NCI-H1694 (cell line): ENCODE data around the gene ADD2.

ENCODE experiments used
- DNase-seq: peaks from one replicate; lab custom pipeline; 2025; lab: John Stamatoyannopoulos, UW

The ADD2 gene

GRCh38 chr2:70719231-70719630 lies 48.8 kb downstream of the ADD2 start:
- DNase-seq, result no peak

- no peak for DNase-seq
These were observed 49.3 kb downstream of the ADD2 start for GRCh38 chr2:70718736-70719135.

DNA sequence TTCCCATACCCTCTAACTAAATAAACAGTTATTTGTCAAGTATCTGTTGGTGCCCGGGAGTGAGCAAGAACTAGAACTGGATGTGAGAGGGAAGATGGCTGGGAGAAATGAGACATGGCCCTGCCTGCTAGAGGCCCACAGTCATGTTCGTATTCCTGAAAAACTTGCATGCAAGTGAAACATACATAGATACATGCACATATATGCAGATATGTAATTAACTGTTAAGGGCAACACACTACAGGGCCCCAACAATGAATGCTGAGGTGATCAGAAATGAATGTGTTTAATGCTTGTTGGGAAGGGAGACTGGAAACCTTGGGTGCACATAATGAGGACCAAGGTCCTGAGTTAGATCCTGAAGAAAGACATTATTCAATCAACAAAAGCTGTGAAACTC lies 49.8 kb downstream of the ADD2 start:
- DNase-seq, result no peak

GRCh38 chr2:70717431-70718038 lies 50.5 kb downstream of the ADD2 start:
- no peak for DNase-seq

DNA sequence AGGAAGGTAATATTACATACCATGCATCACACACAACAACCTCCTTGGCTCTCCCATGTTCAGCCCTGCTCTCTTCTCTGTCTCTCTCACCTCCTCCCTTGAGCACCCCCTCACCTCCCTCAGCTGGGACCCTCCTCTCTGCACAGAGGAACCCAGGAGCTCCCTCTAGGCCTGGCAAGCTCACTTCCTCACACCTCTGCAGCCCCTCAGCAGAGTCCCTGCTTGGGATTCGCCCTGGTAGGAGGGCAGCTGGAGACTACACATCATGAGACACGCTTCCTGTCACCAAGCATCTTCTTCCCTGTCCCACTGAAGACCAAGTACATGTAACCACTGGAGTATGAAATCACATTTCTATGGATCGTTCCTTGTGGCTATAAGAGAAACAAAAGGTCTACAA lies 51.0 kb downstream of the ADD2 start:
- DNase-seq, result no peak

- DNase-seq, result peak; percentile 68
These were observed 51.8 kb downstream of the ADD2 start for GRCh38 chr2:70716131-70716743.

GRCh38 chr2:70715071-70715985 lies 52.7 kb downstream of the ADD2 start:
- no peak for DNase-seq

- no peak for DNase-seq
These were observed 53.7 kb downstream of the ADD2 start for GRCh38 chr2:70714141-70714905.

DNA sequence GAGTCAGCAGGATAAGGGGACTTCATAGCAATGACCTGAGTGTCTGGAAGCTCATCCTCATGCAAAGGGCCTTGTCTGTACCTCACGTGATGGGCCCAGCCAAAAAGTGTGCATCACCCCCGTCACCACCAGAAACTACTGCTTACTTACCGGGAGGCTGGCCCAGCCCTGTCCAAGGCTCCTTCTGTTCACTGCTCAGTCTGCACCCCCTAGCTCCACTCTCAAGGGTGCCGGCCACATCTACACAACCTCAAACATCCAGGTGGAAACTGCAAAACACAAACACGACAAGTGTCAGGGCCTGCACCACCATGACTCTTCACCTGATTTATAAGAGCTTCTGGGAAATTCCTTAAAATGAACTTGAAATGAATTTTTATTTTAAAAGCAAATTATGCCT lies 55.1 kb downstream of the ADD2 start:
- no peak for DNase-seq

- no peak for DNase-seq
These were observed 56.8 kb downstream of the ADD2 start for GRCh38 chr2:70711191-70711590.

DNA sequence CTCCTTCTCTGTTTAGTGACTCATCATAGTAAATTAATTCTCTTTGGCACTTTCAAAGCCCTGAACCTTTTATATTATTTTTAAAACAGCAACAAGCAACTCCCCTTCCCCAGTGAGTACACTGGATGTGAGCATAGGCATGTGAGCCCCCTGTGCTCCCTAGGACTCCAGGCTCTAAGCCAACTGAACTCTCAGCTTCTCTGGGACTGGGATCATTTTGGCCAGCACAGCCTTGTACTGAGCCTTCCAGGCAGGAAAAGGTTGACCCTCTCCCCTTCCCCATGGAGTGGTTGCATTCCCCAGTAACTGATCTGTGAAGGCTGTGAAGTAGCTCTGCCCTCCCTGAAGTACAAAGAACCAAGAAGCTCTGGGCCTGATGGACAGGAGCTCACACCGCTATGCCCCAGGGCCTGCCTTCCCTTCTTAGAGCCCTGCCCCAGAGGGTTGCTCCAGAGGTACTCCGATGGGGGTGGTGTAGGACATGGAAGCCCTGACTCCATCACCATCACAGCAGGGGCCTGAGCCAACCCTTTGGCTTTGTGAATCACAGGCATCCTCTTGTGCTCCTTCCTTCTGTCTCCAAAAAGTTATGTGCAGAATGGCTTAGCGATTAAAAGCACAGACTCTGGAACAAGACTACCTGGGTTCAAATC lies 57.8 kb downstream of the ADD2 start:
- DNase-seq, result no peak

- DNase-seq, result no peak
These were observed 58.5 kb downstream of the ADD2 start for GRCh38 chr2:70709275-70710037.

- no peak for DNase-seq
These were observed 59.4 kb downstream of the ADD2 start for GRCh38 chr2:70708376-70709199.

GRCh38 chr2:70707706-70708105 lies 60.3 kb downstream of the ADD2 start:
- no peak for DNase-seq

GRCh38 chr2:70706026-70706795 lies 61.8 kb downstream of the ADD2 start:
- DNase-seq, result no peak

DNA sequence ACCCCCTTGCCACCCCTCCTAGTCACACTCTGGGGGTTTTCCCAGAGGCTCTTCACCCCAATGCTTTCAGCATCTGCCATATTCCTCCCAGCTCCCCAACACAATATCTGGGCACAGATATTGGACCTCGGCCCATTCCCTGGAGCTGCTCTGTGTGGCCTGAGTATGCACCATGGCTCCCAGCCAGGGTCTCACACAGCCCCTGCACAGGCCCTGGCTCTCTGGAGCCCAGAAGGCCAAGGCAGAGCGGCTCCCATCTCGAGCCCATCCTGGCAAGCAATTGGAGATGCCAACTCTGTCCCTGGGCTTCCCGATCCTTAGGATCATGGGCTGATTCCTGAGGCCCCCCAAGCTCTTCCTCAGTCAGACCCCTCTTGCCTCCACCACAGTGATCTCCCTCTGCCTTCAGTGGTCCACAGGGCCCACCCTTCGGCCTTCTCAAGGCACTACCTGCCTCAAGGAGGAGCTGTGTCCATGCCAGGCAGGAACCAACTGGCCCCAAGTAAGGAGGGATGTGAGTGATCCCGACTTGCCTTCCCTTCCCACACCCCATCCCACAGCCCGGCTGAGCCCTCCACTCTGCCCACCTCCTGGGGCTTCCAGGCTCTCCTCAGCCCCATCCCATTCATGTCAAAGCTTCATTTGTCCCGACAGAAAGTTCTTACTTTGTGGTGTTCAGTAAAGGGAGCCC lies 62.7 kb downstream of the ADD2 start:
- DNase-seq, result no peak

DNA sequence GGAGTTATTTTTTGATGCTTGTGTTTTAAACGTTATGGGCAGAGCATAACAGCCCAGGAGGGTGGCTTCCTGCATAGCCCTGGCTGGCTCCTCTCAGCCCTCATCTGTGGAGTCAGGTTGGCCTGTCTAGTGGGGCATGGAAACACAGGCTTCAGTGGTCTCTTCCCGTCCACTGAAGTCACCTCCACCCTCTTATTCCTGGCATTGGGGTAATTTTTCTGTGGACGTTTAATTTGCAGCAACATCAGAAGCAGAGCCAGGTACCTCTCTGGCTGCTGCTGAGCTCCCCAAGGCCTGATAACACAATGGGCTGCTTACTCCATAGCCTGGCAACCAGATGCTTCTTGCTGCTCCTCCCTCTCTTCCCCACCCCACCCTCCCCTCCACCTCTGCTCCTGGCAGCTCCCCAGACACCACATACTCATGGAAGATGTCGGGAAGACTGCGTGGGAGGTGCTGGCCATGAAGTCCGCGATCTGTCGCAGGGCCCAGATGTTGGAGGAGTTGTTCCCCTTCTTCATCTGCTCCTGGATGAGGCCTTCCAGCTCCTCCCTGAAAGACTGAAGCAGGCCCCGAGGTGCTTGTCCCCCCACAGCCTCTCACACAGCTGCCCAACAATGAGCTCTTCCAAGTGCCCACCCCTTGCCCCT lies 64.0 kb downstream of the ADD2 start:
- DNase-seq, result no peak

- DNase-seq, result no peak
These were observed 65.1 kb downstream of the ADD2 start for GRCh38 chr2:70702711-70703395.
